Measurements from ENCODE around the gene CD63. TPM values are rescaled to one million over a fixed set of nuclear protein-coding genes. Genes with fewer than 3 reads are reported as not detected.

Gene CD63
- total and polyA plus RNA-seq, 9 of the 15 experiments (the other 6 are each of a cell fraction or from before 2014, with no cell fraction given): 313 to 735 (median 433) TPM

GRCh38 chr12:55762646-55763045 is 33.8 kb upstream of the CD63 start (continued):
- TF ChIP-seq CEBPG (CRISPR knock-in tag; IDR thresholded peaks at IDR 0.05) (no peak), CEBPG (tag; conservative IDR thresholded peaks at IDR 0.05 in 1 of 2, IDR thresholded peaks at IDR 0.05 in 1 of 2) (no peak), CBX8 (IDR thresholded peaks at IDR 0.05; ENCODE audit: borderline replicate concordance, extremely low read depth, low read depth, low read length, poor library complexity, severe bottlenecking) (no peak), ZBTB26 (CRISPR knock-in tag; IDR thresholded peaks at IDR 0.05) (no peak), CBFA2T3 (IDR thresholded peaks at IDR 0.05) (no peak), USF2 (CRISPR knock-in tag; IDR thresholded peaks at IDR 0.05) (no peak), ZNF197 (CRISPR knock-in tag; IDR thresholded peaks at IDR 0.05; ENCODE audit: low read depth) (no peak), TGIF2 (CRISPR knock-in tag; IDR thresholded peaks at IDR 0.05) (no peak), TCF15 (CRISPR knock-in tag; IDR thresholded peaks at IDR 0.05) (no peak)

All from K562 (cell line).